CD4-positive, alpha-beta T cell treated with Interleukin-4 for 4 hours (primary cell): ENCODE results near the gene ADARB2.
"Not testable (repeated sequence)": the region's sequence is repeated elsewhere in the genome, so short reads cannot be mapped to it uniquely, and the experiment has no call there.

Experiments
- DNase-seq: peaks from one replicate; pipeline ENCODE4 v3.0.0-alpha.2; 2020

The ADARB2 gene

DNA sequence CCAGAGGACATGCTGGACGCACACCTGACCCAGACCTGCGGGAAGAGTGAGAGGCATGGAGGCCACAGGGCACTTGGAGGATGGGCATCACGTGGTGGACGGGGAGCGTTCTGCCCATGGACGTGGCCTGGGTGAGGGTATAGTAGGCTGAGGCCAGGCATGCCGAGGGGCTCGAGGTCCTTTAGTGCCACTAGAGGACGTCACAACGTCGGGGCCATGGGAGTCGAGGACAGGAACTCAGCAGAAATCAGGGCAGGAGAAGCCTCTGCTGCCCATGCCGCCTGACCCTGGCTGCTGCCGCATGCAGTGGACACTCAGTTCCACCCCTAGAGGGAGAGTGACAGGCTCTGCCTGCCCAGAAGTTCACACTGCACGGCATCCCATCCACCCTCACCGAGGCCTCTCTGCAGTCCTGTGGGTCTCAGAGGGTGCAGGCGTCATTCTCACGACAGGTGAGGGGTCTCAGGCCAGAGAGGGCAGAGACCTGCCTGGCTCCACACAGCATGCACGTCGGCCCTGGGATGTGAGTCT lies 198.7 kb downstream of the ADARB2 start:
- no peak for DNase-seq

- no peak for DNase-seq
Observed at GRCh38 chr10:1538121-1538520, 199.2 kb downstream of the ADARB2 start.

DNA sequence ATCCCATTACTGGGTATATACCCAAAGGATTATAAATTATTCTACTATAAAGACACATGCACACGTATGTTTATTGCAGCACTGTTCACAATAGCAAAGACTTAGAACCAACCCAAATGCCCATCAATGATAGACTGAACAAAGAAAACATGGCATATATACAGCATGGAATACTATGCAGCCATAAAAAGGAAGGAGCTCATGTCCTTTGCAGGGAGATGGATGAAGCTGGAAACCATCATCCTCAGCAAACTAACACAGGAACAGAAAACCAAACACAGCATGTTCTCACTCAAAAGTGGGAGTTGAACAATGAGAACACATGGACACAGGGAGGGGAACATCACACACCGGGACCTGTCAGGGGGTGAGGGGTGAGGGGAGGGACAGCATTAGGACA lies 199.9 kb downstream of the ADARB2 start:
- DNase-seq, result not testable (repeated sequence)

DNA sequence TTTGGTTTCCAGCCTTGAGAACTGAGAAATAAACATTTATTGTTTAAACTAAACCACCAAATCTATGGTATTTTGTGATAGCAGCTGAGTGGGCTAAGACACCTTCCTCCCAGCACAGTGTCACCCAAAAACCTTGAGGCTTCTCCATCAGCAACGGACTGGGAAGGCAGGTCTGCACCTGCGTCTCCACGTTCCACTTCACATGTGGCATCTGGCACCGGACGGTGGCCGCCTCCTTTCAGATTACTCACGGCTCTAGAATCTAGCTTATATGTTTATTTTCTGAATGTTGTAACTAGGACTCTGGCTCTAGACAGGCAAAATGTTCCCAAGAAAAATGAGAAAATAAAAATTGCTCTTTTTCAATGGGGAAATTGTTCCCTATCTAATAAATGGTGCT lies 201.0 kb downstream of the ADARB2 start:
- no peak for DNase-seq

GRCh38 chr10:1535301-1535965 lies 201.9 kb downstream of the ADARB2 start:
- no peak for DNase-seq

- no peak for DNase-seq
Observed at GRCh38 chr10:1534820-1535219, 202.5 kb downstream of the ADARB2 start.

DNA sequence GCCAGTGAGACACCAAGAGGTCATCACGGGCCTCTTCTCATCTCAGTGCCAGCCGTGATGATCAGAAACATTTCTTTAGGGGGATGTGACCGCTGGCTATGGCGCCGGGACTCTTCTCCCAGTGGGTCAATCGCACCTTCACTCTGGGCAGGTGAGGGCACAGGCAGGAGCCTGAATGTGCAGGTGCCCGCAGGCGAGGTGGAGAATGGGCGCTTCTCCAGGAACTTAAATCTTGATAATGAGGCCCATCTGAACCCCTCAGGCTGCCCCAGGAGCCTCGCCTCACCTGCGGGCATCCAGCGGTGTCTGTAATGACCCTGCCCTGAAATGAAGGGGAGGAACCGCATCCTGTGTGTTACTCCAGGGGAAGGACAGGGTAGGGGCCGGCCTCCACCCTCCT lies 204.7 kb downstream of the ADARB2 start:
- DNase-seq, result no peak

GRCh38 chr10:1531883-1532597 lies 205.3 kb downstream of the ADARB2 start:
- no peak for DNase-seq

DNA sequence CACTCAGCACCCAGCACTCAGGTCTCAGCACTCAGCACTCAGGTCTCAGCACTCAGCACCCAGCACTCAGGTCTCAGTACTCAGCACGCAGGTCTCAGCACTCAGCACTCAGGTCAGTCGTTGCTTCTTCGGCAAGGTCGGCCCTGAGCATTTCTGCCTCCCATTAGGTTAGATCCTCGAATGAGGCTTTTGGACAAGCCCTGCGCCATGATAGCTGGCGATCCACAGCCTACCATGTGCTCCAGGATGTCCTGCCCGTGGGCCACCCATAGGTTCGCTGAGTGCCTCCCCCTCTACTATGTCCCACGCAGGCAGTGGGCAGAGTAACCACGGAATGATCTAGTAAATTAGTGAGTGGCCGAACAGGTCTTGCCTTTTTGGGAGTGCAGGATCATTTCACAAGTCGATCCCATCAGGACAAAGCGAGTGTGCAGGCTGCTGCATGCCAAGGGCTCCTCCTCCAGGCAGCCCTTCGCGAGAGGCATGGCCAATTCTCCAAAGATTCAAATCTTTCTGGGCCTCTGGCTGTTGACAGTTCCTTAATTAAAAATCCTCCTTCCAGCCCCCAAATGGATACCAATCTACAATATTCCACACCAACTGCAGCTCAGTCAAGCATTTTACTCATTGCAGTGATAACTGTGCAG lies 206.3 kb downstream of the ADARB2 start:
- no peak for DNase-seq

DNA sequence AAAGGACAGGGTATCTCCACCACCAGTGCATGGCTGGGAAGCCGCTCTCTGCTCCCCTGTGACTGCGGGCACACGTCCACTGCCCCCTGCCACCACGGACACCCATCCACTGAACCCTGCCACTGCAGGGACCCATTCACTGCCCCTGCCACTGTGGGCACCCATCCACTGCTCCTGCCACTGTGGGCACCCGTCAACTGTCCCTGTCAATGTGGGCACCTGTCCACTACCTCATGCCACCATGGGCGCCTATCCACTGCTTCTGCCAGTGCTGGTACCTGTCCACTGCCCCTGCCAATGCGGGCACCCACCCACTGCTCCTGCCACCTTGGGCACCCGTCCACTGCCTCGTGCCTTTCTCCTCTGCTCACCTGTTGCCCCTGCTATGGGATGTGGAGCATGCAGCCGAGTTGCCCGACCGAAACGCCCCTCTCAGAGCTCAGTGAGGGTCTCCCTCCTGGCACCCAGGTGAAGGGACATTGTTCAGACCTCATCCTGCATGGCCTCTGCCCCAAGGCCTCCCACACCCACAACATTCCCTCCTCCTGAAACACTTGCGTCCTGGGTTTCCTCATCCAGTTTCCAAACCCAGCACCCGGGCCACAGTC lies 207.4 kb downstream of the ADARB2 start:
- DNase-seq, result no peak

- DNase-seq, result no peak
Observed at GRCh38 chr10:1527951-1528350, 209.4 kb downstream of the ADARB2 start.

GRCh38 chr10:1526436-1527055 lies 210.8 kb downstream of the ADARB2 start:
- DNase-seq, result no peak

- no peak for DNase-seq
Observed at GRCh38 chr10:1525354-1526162, 211.8 kb downstream of the ADARB2 start.

DNA sequence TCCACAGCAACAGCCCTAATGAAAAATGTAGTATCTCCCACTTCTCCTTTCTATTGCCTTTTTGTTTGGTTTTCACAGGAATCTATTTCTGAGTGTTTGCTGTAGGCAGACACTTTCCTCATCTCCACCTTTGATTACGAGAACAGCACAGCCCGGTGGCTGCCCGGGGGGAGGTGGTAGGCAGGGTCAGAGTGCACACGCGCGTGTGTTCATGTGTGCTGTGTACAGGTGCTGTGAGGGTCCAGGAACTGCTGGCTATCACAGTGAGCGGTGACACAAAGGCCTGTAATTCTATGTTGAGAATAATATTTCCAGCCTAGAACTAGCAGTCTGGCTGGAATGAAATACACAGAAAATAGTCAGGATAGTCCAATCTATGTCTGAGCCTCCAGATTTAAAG lies 212.8 kb downstream of the ADARB2 start:
- no peak for DNase-seq

GRCh38 chr10:1523221-1523620 lies 214.1 kb downstream of the ADARB2 start:
- no peak for DNase-seq

GRCh38 chr10:1522237-1522636 lies 215.1 kb downstream of the ADARB2 start:
- DNase-seq, result no peak

- DNase-seq, result no peak
Observed at GRCh38 chr10:1521741-1522140, 215.6 kb downstream of the ADARB2 start.

GRCh38 chr10:1520909-1521565 lies 216.3 kb downstream of the ADARB2 start:
- DNase-seq, result no peak

DNA sequence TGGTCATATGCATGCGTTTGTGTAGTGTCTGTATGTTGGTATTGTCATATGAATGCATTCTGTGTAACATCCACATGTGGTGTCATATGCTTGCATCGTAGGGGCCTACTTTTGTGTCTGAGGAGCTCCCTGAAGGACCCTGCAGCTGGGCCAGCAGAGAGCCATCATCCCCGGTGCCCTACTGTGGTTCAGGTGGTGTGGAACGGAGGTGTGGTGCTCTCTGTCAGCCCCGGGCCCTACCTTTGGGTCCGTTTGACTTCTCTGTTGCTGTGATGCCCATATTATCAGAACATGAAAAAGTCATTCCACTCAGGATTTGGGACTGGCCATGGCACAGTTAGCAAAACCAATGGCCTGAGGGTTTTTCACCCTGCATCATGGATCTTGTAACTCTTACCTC lies 217.9 kb downstream of the ADARB2 start:
- DNase-seq, result no peak

- DNase-seq, result no peak
Observed at GRCh38 chr10:1517684-1518083, 219.6 kb downstream of the ADARB2 start.

- no peak for DNase-seq
Observed at GRCh38 chr10:1516492-1517165, 220.7 kb downstream of the ADARB2 start.
